ENCODE results near the gene KCNC3. TPM values are rescaled to one million over a fixed set of nuclear protein-coding genes. Genes with fewer than 3 reads are reported as not detected.

Gene KCNC3
- total and polyA plus RNA-seq, 2 of the 4 experiments (the other 2 are of a cell fraction) = 0.07 TPM; not detected in 1

- Histone ChIP-seq H3K4me1 (ENCODE audit: control insufficient read depth, insufficient read depth, low read length) (no peaks in the 10 kb centered on the region; the same call in 1 of the 2 replicates), H4K20me1 (ENCODE audit: insufficient read depth, low read length) (no peaks in the 10 kb centered on the region), H4K8ac (ENCODE audit: low read depth in 2 of 2, low read length in 2 of 2) (no peak overlapping the region), H4K5ac (ENCODE audit: low read depth, low read length) (no peak overlapping the region), H2AFZ (replicated peaks; ENCODE audit: low read length, poor library complexity) (no peak overlapping the region), H3K14ac (replicated peaks; ENCODE audit: low read depth, low read length) (no peak overlapping the region), H3K27me3 (ENCODE audit: control insufficient read depth, insufficient read depth, low read length) (no peaks in the 10 kb centered on the region), H2BK20ac (ENCODE audit: low read depth, low read length) (no peak overlapping the region), H3K4ac (ENCODE audit: low read depth, low read length) (no peak overlapping the region), H3K79me1 (ENCODE audit: low read depth in 1 of 2, low read length in 2 of 2) (no peaks in the 10 kb centered on the region), H3K9me1 (ENCODE audit: insufficient read depth, low read length) (no peaks in the 10 kb centered on the region), H2BK15ac (ENCODE audit: low read depth, low read length) (no peak overlapping the region), H3K36me3 (ENCODE audit: control insufficient read depth, insufficient read depth, low read length) (no peaks in the 10 kb centered on the region), H3K23ac (ENCODE audit: low read depth, low read length) (no peak overlapping the region), H2AK5ac (ENCODE audit: low read depth, low read length) (no peak overlapping the region), H3K56ac (ENCODE audit: extremely low read depth, insufficient read depth, low read length) (no peak overlapping the region), H4K91ac (ENCODE audit: insufficient read depth, low read depth, low read length) (no peak overlapping the region), H2AK9ac (replicated peaks; ENCODE audit: low read depth, low read length, poor library complexity) (no peak overlapping the region), H3K9ac (ENCODE audit: low read depth, low read length) (no peak overlapping the region), H3K27ac (ENCODE audit: insufficient read depth, low read length) (no peak overlapping the region), H3K4me2 (ENCODE audit: low read depth, low read length) (no peak overlapping the region), H2BK5ac (ENCODE audit: low read depth, low read length, poor library complexity, severe bottlenecking) (no peak overlapping the region), H3K18ac (ENCODE audit: low read depth, low read length) (no peak overlapping the region), H3K4me3 (ENCODE audit: insufficient read depth, low read depth, low read length) (no peak overlapping the region), H2BK120ac (ENCODE audit: low read depth, low read length) (no peak overlapping the region), H3K9me3 (ENCODE audit: control insufficient read depth, insufficient read depth, low read length) (peaks cover 2% of the 10 kb centered on the region; the same call in 1 of the 2 replicates)
- CTCF ChIA-PET = no interaction called here
- POLR2A ChIA-PET (ENCODE audit: unreplicated experiment) = no interaction called here
- TF ChIP-seq, protein P1, sequence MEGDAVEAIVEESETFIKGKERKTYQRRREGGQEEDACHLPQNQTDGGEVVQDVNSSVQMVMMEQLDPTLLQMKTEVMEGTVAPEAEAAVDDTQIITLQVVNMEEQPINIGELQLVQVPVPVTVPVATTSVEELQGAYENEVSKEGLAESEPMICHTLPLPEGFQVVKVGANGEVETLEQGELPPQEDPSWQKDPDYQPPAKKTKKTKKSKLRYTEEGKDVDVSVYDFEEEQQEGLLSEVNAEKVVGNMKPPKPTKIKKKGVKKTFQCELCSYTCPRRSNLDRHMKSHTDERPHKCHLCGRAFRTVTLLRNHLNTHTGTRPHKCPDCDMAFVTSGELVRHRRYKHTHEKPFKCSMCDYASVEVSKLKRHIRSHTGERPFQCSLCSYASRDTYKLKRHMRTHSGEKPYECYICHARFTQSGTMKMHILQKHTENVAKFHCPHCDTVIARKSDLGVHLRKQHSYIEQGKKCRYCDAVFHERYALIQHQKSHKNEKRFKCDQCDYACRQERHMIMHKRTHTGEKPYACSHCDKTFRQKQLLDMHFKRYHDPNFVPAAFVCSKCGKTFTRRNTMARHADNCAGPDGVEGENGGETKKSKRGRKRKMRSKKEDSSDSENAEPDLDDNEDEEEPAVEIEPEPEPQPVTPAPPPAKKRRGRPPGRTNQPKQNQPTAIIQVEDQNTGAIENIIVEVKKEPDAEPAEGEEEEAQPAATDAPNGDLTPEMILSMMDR (conservative IDR thresholded peaks at IDR 0.05; ENCODE audit: low read depth, low read length) = no peak
- TF ChIP-seq RAD21 (IDR thresholded peaks at IDR 0.05; ENCODE audit: low read length) (no peak), NFE2L2 (IDR thresholded peaks at IDR 0.05; ENCODE audit: low read depth, low read length) (no peak), RFX5 (IDR thresholded peaks at IDR 0.05; ENCODE audit: low read depth, low read length) (no peak), POLR2A (IDR thresholded peaks at IDR 0.05; ENCODE audit: low read depth, low read length) (no peak)
- no CpG with 5 or more reads among the region's 2 CpGs for WGBS, 2 experiments (ENCODE audit: extremely low coverage in 2 of 2, insufficient read length in 1 of 2)
- dilution Hi-C loops (cut with HindIII; ENCODE audit: low sequenced_read_pairs, unreplicated experiment) (no loop called here), in situ Hi-C loops (cut with MboI; ENCODE audit: low sequenced_read_pairs) (no loop called here), intact Hi-C loops (cut with micrococcal nuclease) (no loop called here)
- DNase-seq (peak; percentile 4), ATAC-seq (ENCODE audit: low read depth) (no peak)
- BruUV-seq (replicated peaks) = no TSS peak
Observed at GRCh38 chr19:50300051-50300450, 29.1 kb downstream of the KCNC3 start.

Measured in IMR-90 (cell line).